AG10803 (cell line): ENCODE measurements around the gene PDE6H.

Experiments used
- DNase-seq: peaks from one replicate; pipeline ENCODE4 v3.0.0; 2010; ENCODE audit warnings: low read depth
- H3K4me3 ChIP-seq: 2 replicates; pipeline ENCODE4 v1.5.1; 2011; ENCODE audit warnings: mild to moderate bottlenecking, low read length, control low read depth
- CTCF ChIP-seq: conservative IDR thresholded peaks from 2 replicates; pipeline ENCODE4 v1.5.1; 2011; ENCODE audit warnings: mild to moderate bottlenecking, low read length, control low read depth, inconsistent platforms

The PDE6H gene

DNA sequence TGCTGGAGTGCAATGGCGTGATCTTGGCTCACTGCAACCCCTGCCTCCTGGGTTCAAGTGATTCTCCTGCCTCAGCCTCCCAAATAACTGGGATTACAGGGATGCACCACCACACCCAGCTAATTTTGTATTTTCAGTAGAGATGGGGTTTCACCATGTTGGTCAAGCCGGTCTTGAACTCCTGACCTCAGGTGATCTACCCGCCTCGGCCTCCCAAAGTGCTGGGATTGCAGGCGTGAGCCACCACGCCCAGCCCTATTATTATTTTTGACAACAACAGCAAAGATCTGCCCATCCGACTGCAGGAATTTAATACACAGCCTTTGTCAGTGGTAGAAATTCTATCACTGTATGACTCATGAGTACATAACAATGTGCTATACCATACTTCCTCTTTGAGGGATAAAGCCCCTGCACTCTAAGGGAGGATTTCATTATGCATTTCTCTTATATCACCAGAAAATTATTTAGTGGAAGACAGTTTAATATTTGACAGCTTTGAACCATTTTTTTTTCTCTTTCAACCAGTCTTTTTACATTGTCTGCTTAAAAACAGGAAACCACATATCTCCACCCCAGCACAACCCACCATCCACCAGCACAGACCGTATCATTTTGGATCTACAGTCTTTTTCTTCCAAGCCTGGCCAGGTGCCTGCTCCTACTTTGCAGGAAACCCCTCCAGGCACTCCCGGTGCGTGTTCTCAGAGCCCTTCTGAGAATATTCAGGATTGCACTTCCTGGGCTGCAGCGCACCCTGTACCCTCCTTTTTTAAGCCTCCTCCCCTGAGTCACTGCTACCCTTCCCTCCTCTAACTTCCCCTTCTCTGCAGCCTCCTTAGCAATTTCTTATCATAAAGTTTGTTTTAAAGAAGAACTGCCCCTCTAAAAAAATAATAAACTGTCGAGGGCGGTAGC, 12.0 kb upstream of the PDE6H start:
- DNase-seq, result no peak
- no peak for TF ChIP-seq CTCF
- H3K4me3 ChIP-seq, result no peak overlapping the region

DNA sequence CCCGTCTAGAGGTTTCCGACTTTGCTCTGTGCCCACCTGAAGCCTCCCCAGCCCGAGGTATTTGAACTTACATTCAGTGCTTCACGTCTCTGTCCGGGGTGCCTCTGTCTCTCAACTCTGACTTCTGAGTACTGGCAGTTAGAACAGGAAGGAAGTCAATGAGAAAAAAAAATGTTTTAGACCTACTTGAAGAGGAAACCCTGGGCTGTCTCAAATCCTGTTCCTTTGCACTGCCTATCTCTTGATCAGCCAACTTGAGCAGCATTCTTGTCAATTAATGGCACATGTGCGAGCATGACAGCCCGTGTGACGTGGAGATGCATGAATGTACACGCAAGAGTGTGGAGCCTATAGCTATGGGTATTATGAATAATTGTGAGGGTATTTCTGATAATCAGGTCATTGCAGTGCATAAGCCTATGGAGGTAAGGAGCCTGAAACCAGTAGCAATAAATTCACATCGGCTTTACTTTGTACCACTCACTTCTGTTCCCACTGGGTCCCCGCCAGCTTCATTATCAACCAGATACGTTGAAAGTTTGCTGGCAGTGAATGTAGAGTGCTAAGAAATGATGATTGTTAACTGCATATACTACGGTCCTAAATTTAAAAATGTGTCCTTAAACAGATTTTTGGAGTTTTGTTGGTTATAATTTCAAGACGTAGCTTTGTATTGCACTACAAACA, 11.2 kb upstream of the PDE6H start, which contains the start of gene ARHGDIB:
TSS of gene ARHGDIB (minus strand) at position 136 of the 687 bp plus-strand sequence. CDS start 10,889 bp downstream, outside the sequence.
- DNase-seq, result no peak
- TF ChIP-seq CTCF, result no peak
- no peak within 1 kb of the TSS for H3K4me3 ChIP-seq

- DNase-seq, result no peak
- no peak overlapping the region for H3K4me3 ChIP-seq
- TF ChIP-seq CTCF, result no peak
Measured at GRCh38 chr12:14962153-14962539, 10.7 kb upstream of the PDE6H start.

DNA sequence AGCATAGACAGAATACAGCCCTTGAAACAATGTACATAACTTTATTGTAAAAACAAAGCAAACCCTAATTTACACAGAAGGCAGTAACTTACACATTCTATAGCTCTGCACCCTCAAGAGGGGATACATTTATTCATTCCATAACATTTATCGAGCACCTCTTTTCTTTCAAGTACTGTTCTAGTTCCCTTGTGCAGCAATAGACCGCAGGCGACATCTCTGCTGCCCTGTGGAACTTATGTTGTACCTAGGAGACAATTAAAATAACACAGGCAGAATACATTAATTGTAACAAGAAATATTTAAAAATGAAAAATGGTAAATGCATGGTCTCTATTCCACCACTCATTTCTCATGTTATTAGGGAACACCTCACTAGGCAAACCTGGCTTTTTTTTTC, 10.0 kb upstream of the PDE6H start:
- no peak overlapping the region for H3K4me3 ChIP-seq
- no peak for DNase-seq
- TF ChIP-seq CTCF, result no peak

DNA sequence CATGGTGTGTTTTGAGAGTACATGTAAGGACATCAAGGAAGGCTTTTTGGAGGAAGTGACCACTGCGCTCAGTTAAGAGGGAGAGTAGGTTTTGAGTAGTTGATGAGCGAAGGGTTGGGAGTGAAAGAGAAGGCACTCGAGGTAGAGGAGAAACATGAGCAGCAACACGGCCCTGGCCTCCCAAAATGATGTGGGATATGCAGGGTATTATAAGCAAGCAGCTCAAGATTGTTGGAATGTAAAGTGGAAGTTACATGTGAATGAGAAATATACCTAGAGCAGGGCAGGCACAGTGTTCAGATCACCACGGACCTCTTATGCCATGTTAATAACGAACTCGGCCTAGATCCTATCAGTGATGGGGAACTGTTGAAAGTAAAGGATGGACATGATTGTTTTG, 9.3 kb upstream of the PDE6H start:
- no peak for DNase-seq
- TF ChIP-seq CTCF, result no peak
- H3K4me3 ChIP-seq, result no peak overlapping the region

- no peak for TF ChIP-seq CTCF
- DNase-seq, result no peak
Measured at GRCh38 chr12:14964406-14964805, 8.4 kb upstream of the PDE6H start.

More at GRCh38 chr12:14964406-14964805, 8.4 kb upstream of the PDE6H start:
- H3K4me3 ChIP-seq, result no peak overlapping the region
